Peyer's patch (tissue), 4 donors: Measurements from ENCODE around the gene VTCN1.
"Not testable (repeated sequence)": the region's sequence is repeated elsewhere in the genome, so short reads cannot be mapped to it uniquely, and the experiment has no call there.

Source experiments
- CTCF ChIP-seq, 6 experiments: fragments of 450-650 bp in 4 of 6; fragments of 200-600 bp in 2 of 6; sonication (generic) in 1 of 6; IDR thresholded peaks; one replicate each; pipeline ENCODE4 v1.5.1; 2017 to 2019; ENCODE audit warnings: antibody characterized with exemption in 6 of 6, mild to moderate bottlenecking in 3 of 6, moderate library complexity in 1 of 6
- POLR2A ChIP-seq, 2 donors: fragments of 450-650 bp; IDR thresholded peaks; one replicate each; pipeline ENCODE4 v1.5.1; 2017; ENCODE audit warnings: antibody characterized with exemption in 2 of 2, mild to moderate bottlenecking in 2 of 2, moderate library complexity in 2 of 2

- TF ChIP-seq CTCF, POLR2A (IDR thresholded peaks at IDR 0.05): not testable (repeated sequence)
These were observed 59.4 kb downstream of the VTCN1 start for GRCh38 chr1:117151305-117151704.
